IMR-90 (cell line): ENCODE results near the gene MISP3. TPM values are rescaled to one million over a fixed set of nuclear protein-coding genes. Genes with fewer than 3 reads are reported as not detected.

ENCODE experiments used
- ATAC-seq: fragments of 200-7000 bp; cut with Tn5 transposase; 2 replicates; pipeline ENCODE4 v1.9.1; 2020; ENCODE audit warnings: low read depth, mild to moderate bottlenecking, moderate library complexity
- BruUV-seq: library from RNA; stranded (reverse); fragments of 400-500 nt; replicated peaks from 2 replicates; lab custom pipeline; 2021; lab: Mats Ljungman, UMichigan
- CTCF ChIA-PET: fragments of 300-600 bp; formaldehyde crosslinking; extraction: SDS; loops from one replicate; lab custom pipeline; 2021; ENCODE audit warnings: antibody characterized with exemption; lab: Yijun Ruan, JAX
- POLR2A ChIA-PET: fragments of 300-600 bp; sonication (Branson Sonifier 250); formaldehyde crosslinking; loops from one replicate; lab custom pipeline; 2022; ENCODE audit warnings: antibody characterized with exemption; ENCODE audit not compliant: unreplicated experiment; lab: Charles Lee
- DNase-seq: peaks from one replicate; pipeline ENCODE4 v3.0.0; 2013
- H2AFZ ChIP-seq: replicated peaks from 2 replicates; pipeline ENCODE3; 2013; ENCODE audit warnings: low read length, mild to moderate bottlenecking; ENCODE audit not compliant: poor library complexity
- H2AK5ac ChIP-seq: 2 replicates; pipeline ENCODE4 v1.6.1; 2013; ENCODE audit warnings: low read depth, low read length, inconsistent platforms
- H2AK9ac ChIP-seq: replicated peaks from 2 replicates; pipeline ENCODE3; 2013; ENCODE audit warnings: mild to moderate bottlenecking, low read depth, low read length, moderate library complexity; ENCODE audit not compliant: poor library complexity
- H2BK120ac ChIP-seq: 2 replicates; pipeline ENCODE4 v1.6.1; 2013; ENCODE audit warnings: low read depth, low read length, inconsistent platforms
- H2BK15ac ChIP-seq: 3 replicates; pipeline ENCODE4 v1.6.1; 2013; ENCODE audit warnings: low read depth, low read length, inconsistent platforms
- H2BK20ac ChIP-seq: 2 replicates; pipeline ENCODE4 v1.6.1; 2013; ENCODE audit warnings: low read depth, mild to moderate bottlenecking, inconsistent platforms, low read length, moderate library complexity
- H2BK5ac ChIP-seq: 2 replicates; pipeline ENCODE4 v1.6.1; 2013; ENCODE audit warnings: mild to moderate bottlenecking, low read depth, low read length, inconsistent platforms; ENCODE audit not compliant: poor library complexity, severe bottlenecking
- H3K14ac ChIP-seq: replicated peaks from 2 replicates; pipeline ENCODE4 v1.6.1; 2013; ENCODE audit warnings: low read depth, low read length, inconsistent platforms
- H3K18ac ChIP-seq: 2 replicates; pipeline ENCODE4 v1.6.1; 2013; ENCODE audit warnings: low read depth, low read length, control low read depth
- H3K23ac ChIP-seq: 2 replicates; pipeline ENCODE4 v1.6.1; 2013; ENCODE audit warnings: low read depth, low read length, inconsistent platforms
- H3K27ac ChIP-seq: 2 replicates; pipeline ENCODE4 v1.5.1; 2013; ENCODE audit warnings: mild to moderate bottlenecking, control low read depth, low read length; ENCODE audit not compliant: insufficient read depth
- H3K27me3 ChIP-seq: 2 replicates; pipeline ENCODE4 v1.6.1; 2013; ENCODE audit warnings: low read length; ENCODE audit not compliant: control insufficient read depth, insufficient read depth
- H3K36me3 ChIP-seq: 2 replicates; pipeline ENCODE4 v1.6.1; 2013; ENCODE audit warnings: low read length, mixed read lengths; ENCODE audit not compliant: control insufficient read depth, insufficient read depth
- H3K4ac ChIP-seq: 2 replicates; pipeline ENCODE4 v1.6.1; 2013; ENCODE audit warnings: low read depth, low read length, inconsistent platforms
- H3K4me1 ChIP-seq: 2 replicates; pipeline ENCODE4 v1.6.1; 2013; ENCODE audit warnings: low read length, mixed read lengths; ENCODE audit not compliant: control insufficient read depth, insufficient read depth
- H3K4me2 ChIP-seq: 2 replicates; pipeline ENCODE4 v1.6.1; 2013; ENCODE audit warnings: low read depth, mild to moderate bottlenecking, control low read depth, low read length, moderate library complexity
- H3K4me3 ChIP-seq: 2 replicates; pipeline ENCODE4 v1.5.1; 2013; ENCODE audit warnings: low read depth, mild to moderate bottlenecking, control low read depth, low read length, moderate library complexity; ENCODE audit not compliant: insufficient read depth
- H3K56ac ChIP-seq: 2 replicates; pipeline ENCODE4 v1.6.1; 2013; ENCODE audit warnings: low read length, inconsistent platforms; ENCODE audit not compliant: insufficient read depth; ENCODE audit errors: extremely low read depth
- H3K79me1 ChIP-seq, 2 experiments: 2 replicates each; pipeline ENCODE4 v1.6.1; 2013; ENCODE audit warnings: low read length in 2 of 2, inconsistent platforms in 1 of 2, low read depth in 1 of 2
- H3K9ac ChIP-seq: 2 replicates; pipeline ENCODE4 v1.6.1; 2013; ENCODE audit warnings: low read depth, low read length, control low read depth
- H3K9me1 ChIP-seq: 2 replicates; pipeline ENCODE4 v1.6.1; 2013; ENCODE audit warnings: low read length, inconsistent platforms; ENCODE audit not compliant: insufficient read depth
- H3K9me3 ChIP-seq: 2 replicates; pipeline ENCODE4 v1.6.1; 2013; ENCODE audit warnings: low read length; ENCODE audit not compliant: control insufficient read depth, insufficient read depth
- H4K20me1 ChIP-seq: 2 replicates; pipeline ENCODE4 v1.6.1; 2013; ENCODE audit warnings: low read length, inconsistent platforms; ENCODE audit not compliant: insufficient read depth
- H4K5ac ChIP-seq: 2 replicates; pipeline ENCODE4 v1.6.1; 2013; ENCODE audit warnings: mild to moderate bottlenecking, low read depth, low read length, control low read depth
- H4K8ac ChIP-seq, 2 experiments: 2 replicates each; pipeline ENCODE4 v1.6.1; 2013; ENCODE audit warnings: low read depth in 2 of 2, low read length in 2 of 2, control low read depth in 1 of 2, inconsistent platforms in 1 of 2
- H4K91ac ChIP-seq: 2 replicates; pipeline ENCODE4 v1.6.1; 2013; ENCODE audit warnings: low read depth, low read length, inconsistent platforms; ENCODE audit not compliant: insufficient read depth
- BHLHE40 ChIP-seq: fragments of 150-350 bp; IDR thresholded peaks from 2 replicates; pipeline ENCODE4 v1.6.1; 2016; ENCODE audit warnings: mild to moderate bottlenecking, low read depth, low read length
- CEBPB ChIP-seq: IDR thresholded peaks from 2 replicates; pipeline ENCODE4 v1.6.1; 2012; ENCODE audit warnings: low read depth, low read length, improper control_type of control experiment
- CHD1 ChIP-seq: IDR thresholded peaks from 2 replicates; pipeline ENCODE4 v1.6.1; 2012; ENCODE audit warnings: low read depth, low read length, improper control_type of control experiment
- CTCF ChIP-seq: conservative IDR thresholded peaks from 2 replicates; pipeline ENCODE4 v1.5.1; 2012; ENCODE audit warnings: mild to moderate bottlenecking, low read depth, low read length, improper control_type of control experiment
- ELK1 ChIP-seq: fragments of 150-350 bp; IDR thresholded peaks from 2 replicates; pipeline ENCODE4 v1.6.1; 2016; ENCODE audit warnings: low read depth, mild to moderate bottlenecking, low read length, moderate library complexity, borderline replicate concordance
- FOS ChIP-seq: fragments of 150-350 bp; IDR thresholded peaks from 2 replicates; pipeline ENCODE4 v1.6.1; 2016; ENCODE audit warnings: low read depth, low read length
- MAFK ChIP-seq: IDR thresholded peaks from 2 replicates; pipeline ENCODE4 v1.6.1; 2012; ENCODE audit warnings: low read depth, low read length, improper control_type of control experiment
- MAZ ChIP-seq: IDR thresholded peaks from 2 replicates; pipeline ENCODE4 v1.6.1; 2012; ENCODE audit warnings: low read depth, mild to moderate bottlenecking, low read length, improper control_type of control experiment, moderate library complexity, borderline replicate concordance
- MXI1 ChIP-seq: IDR thresholded peaks from 2 replicates; pipeline ENCODE4 v1.6.1; 2012; ENCODE audit warnings: low read depth, mild to moderate bottlenecking, low read length, moderate library complexity, borderline replicate concordance
- NFE2L2 ChIP-seq: fragments of 150-350 bp; IDR thresholded peaks from 2 replicates; pipeline ENCODE4 v1.6.1; 2016; ENCODE audit warnings: low read depth, mild to moderate bottlenecking, low read length
- POLR2A ChIP-seq: IDR thresholded peaks from 2 replicates; pipeline ENCODE4 v1.6.1; 2012; ENCODE audit warnings: mild to moderate bottlenecking, low read depth, low read length
- RAD21 ChIP-seq: IDR thresholded peaks from 2 replicates; pipeline ENCODE4 v1.6.1; 2012; ENCODE audit warnings: low read length, improper control_type of control experiment
- RCOR1 ChIP-seq: IDR thresholded peaks from 2 replicates; pipeline ENCODE4 v1.6.1; 2012; ENCODE audit warnings: mild to moderate bottlenecking, low read length, improper control_type of control experiment; ENCODE audit not compliant: insufficient replicate concordance
- RFX5 ChIP-seq: IDR thresholded peaks from 2 replicates; pipeline ENCODE4 v1.8.0; 2012; ENCODE audit warnings: low read depth, mild to moderate bottlenecking, low read length, moderate library complexity
- SMC3 ChIP-seq: fragments of 150-350 bp; IDR thresholded peaks from 2 replicates; pipeline ENCODE4 v1.6.1; 2016; ENCODE audit warnings: low read depth, mild to moderate bottlenecking, antibody characterized with exemption, low read length, moderate library complexity
- USF2 ChIP-seq: fragments of 150-350 bp; IDR thresholded peaks from 2 replicates; pipeline ENCODE4 v1.6.1; 2017; ENCODE audit warnings: mild to moderate bottlenecking, antibody characterized with exemption, low read length, low read depth
- WGBS, 2 experiments: methylation state at CpG; one replicate each; pipeline versions ENCODE4 v1.1.5 to v1.1.7; 2013; ENCODE audit warnings: missing lambda C conversion rate in 2 of 2; ENCODE audit not compliant: insufficient read length in 1 of 2; ENCODE audit errors: extremely low coverage in 2 of 2; 5-methylcytosine and 5-hydroxymethylcytosine counted together
- dilution Hi-C: fragments of 300-500 bp; cut with HindIII; formaldehyde crosslinking; loops from one replicate; pipeline ENCODE4 v1.14.3; 2018; ENCODE audit warnings: low sequenced_read_pairs; ENCODE audit not compliant: unreplicated experiment
- in situ Hi-C: fragments of 300-500 bp; cut with MboI; formaldehyde crosslinking; loops from 3 replicates; pipeline ENCODE4 v1.14.3; 2019; ENCODE audit warnings: low sequenced_read_pairs, inconsistent platforms, mixed read lengths
- intact Hi-C: fragments of 100-400 bp; cut with micrococcal nuclease; formaldehyde crosslinking; loops from 2 replicates; pipeline ENCODE4 v1.10.0; 2022
- polyA plus RNA-seq, 3 experiments: library from polyadenylated mRNA; depleted of rRNA; stranded (reverse); fragments of >200 nt; gene quantifications; 2 replicates each; pipeline ENCODE4 v1.2.3, GENCODE V29; 2012; ENCODE audit warnings: low replicate concordance in 1 of 3
- total RNA-seq: library from RNA; depleted of rRNA; stranded (reverse); fragments of >200 nt; gene quantifications from 2 replicates; pipeline ENCODE4 v1.2.3, GENCODE V29; 2012

The MISP3 gene
- total and polyA plus RNA-seq, 2 of the 4 experiments (the other 2 are of a cell fraction), result under 0.01 to 0.68 TPM

GRCh38 chr19:14114439-14114838 is 41.9 kb downstream of the MISP3 start:
- ChIA-PET CTCF (interaction anchor here (1.3 kb wide), 1 partner anchor 42 kb away, joined by 3 read pairs; the partner anchor contains the start of gene MISP3), POLR2A (no interaction called here)
- Histone ChIP-seq H3K27me3 (no peaks in the 10 kb centered on the region), H2AFZ (no peak overlapping the region), H2BK15ac (no peak overlapping the region), H3K9me3 (no peaks in the 10 kb centered on the region), H3K4ac (no peak overlapping the region), H2AK5ac (no peak overlapping the region), H3K56ac (no peak overlapping the region), H3K27ac (no peak overlapping the region), H4K91ac (no peak overlapping the region), H3K4me2 (no peak overlapping the region), H3K36me3 (no peaks in the 10 kb centered on the region), H2BK20ac (no peak overlapping the region), H4K5ac (no peak overlapping the region), H3K9ac (no peak overlapping the region), H3K9me1 (peaks cover 17% of the 10 kb centered on the region; the same call in 1 of the 2 replicates), H3K79me1 (peaks cover 10 to 77% of the 10 kb centered on the region in 2 experiments), H2BK5ac (no peak overlapping the region), H4K20me1 (peaks cover 8% of the 10 kb centered on the region), H2BK120ac (no peak overlapping the region), H4K8ac (no peak overlapping the region; a peak in 1 of 4 replicates), H2AK9ac (no peak overlapping the region), H3K18ac (no peak overlapping the region), H3K4me1 (peaks cover 23% of the 10 kb centered on the region), H3K23ac (no peak overlapping the region), H3K14ac (no peak overlapping the region), H3K4me3 (no peak overlapping the region)
- DNase-seq (no peak), ATAC-seq (no peak)
- TF ChIP-seq POLR2A (no peak), USF2 (no peak), FOS (no peak), CHD1 (no peak), RCOR1 (no peak), NFE2L2 (no peak), CEBPB (no peak), MXI1 (no peak), MAZ (no peak), RAD21 (no peak), MAFK (no peak), CTCF (no peak), BHLHE40 (no peak), ELK1 (no peak), RFX5 (no peak), SMC3 (no peak)
- dilution Hi-C loops (no loop called here), in situ Hi-C loops (no loop called here), intact Hi-C loops (no loop called here)
- no TSS peak for BruUV-seq
- WGBS, 2 experiments, result 93% methylated on average over 2 of the region's 7 CpGs; no CpG with 5 or more reads in 1 of the 2 experiments
